ENCODE results near the gene SLAMF7. TPM values are rescaled to one million over a fixed set of nuclear protein-coding genes. Genes with fewer than 3 reads are reported as not detected.
"Not testable (repeated sequence)": the region's sequence is repeated elsewhere in the genome, so short reads cannot be mapped to it uniquely, and the experiment has no call there.

SLAMF7 gene
- 100 to 1,000 TPM; 316 to 379 (median 359) TPM for polyA plus RNA-seq

- peaks cover 80 to 92% of the 10 kb centered on the region in 2 donors for H3K4me1 Mint-ChIP-seq
- peaks cover 8 to 41% (median 32%) of the 10 kb centered on the region in 6 donors for H3K9me3 Mint-ChIP-seq
- H3K36me3 Mint-ChIP-seq, result peaks cover 24 to 45% (median 33%) of the 10 kb centered on the region in 3 donors
- peak within 1 kb of the TSS; percentile 93 to 100 (median 94) for H3K27ac Mint-ChIP-seq
- DNase-seq, result peak; percentile 70 to 72 (median 71)
- H3K4me3 Mint-ChIP-seq, result peak within 1 kb of the TSS; percentile 88 to 97 (median 90)
- peaks cover 11 to 29% (median 18%) of the 10 kb centered on the region in 3 donors for H3K27me3 Mint-ChIP-seq (ENCODE audit: low read depth in 3 of 3)
Observed at GRCh38 chr1:160739098-160739511, at the start of gene SLAMF7. TSS of gene SLAMF7 (plus strand) at chr1:160739247. CDS start at chr1:160739302, 55 bp downstream.

- not testable (repeated sequence) for H3K27me3 Mint-ChIP-seq (ENCODE audit: low read depth in 3 of 3); H3K36me3 Mint-ChIP-seq; H3K9me3 Mint-ChIP-seq; DNase-seq
- H3K4me3 Mint-ChIP-seq, result peak overlapping the region in 3 of 5 donors; percentile 19 to 33 (median 20)
- H3K27ac Mint-ChIP-seq, result peak overlapping the region; percentile 64 to 92 (median 72)
- peaks cover 76 to 87% of the 10 kb centered on the region in 2 donors for H3K4me1 Mint-ChIP-seq
Observed at GRCh38 chr1:160692390-160692789, 46.7 kb upstream of the SLAMF7 start.

- Mint-ChIP-seq H3K9me3 (no peaks in the 10 kb centered on the region), H3K4me3 (peak overlapping the region; percentile 3 to 82 (median 46)), H3K36me3 (peaks cover 11 to 31% (median 18%) of the 10 kb centered on the region in 3 donors), H3K4me1 (peaks cover 0 to 5% of the 10 kb centered on the region in 2 donors), H3K27me3 (ENCODE audit: low read depth in 3 of 3) (peaks cover 0 to 3% (median 2%) of the 10 kb centered on the region in 3 donors), H3K27ac (peak overlapping the region in 4 of 6 donors; percentile 76 to 90 (median 89))
- DNase-seq, result no peak
Observed at GRCh38 chr1:160702100-160702499, 36.9 kb upstream of the SLAMF7 start.

GRCh38 chr1:160704250-160704649, 34.8 kb upstream of the SLAMF7 start:
- H3K36me3 Mint-ChIP-seq, result peaks cover 11 to 31% (median 18%) of the 10 kb centered on the region in 3 donors
- peaks cover 0 to 3% (median 2%) of the 10 kb centered on the region in 3 donors for H3K27me3 Mint-ChIP-seq (ENCODE audit: low read depth in 3 of 3)
- H3K4me1 Mint-ChIP-seq, result no peaks in the 10 kb centered on the region
- peak overlapping the region in 3 of 5 donors; percentile 52 to 82 (median 79) for H3K4me3 Mint-ChIP-seq
- no peak for DNase-seq
- H3K9me3 Mint-ChIP-seq, result no peaks in the 10 kb centered on the region
- H3K27ac Mint-ChIP-seq, result peak overlapping the region in 2 of 6 donors; percentile 89 to 91

- not testable (repeated sequence) for H3K4me1 Mint-ChIP-seq; H3K9me3 Mint-ChIP-seq; DNase-seq; H3K27me3 Mint-ChIP-seq (ENCODE audit: low read depth in 3 of 3)
- Mint-ChIP-seq H3K4me3 (peak overlapping the region in 2 of 5 donors; percentile 79 to 82), H3K36me3 (peaks cover 11 to 31% (median 18%) of the 10 kb centered on the region in 3 donors), H3K27ac (peak overlapping the region in 1 of 6 donors; percentile 91)
Observed at GRCh38 chr1:160705212-160705621, 33.8 kb upstream of the SLAMF7 start.

GRCh38 chr1:160705742-160706141, 33.3 kb upstream of the SLAMF7 start:
- peak overlapping the region in 1 of 6 donors; percentile 91 for H3K27ac Mint-ChIP-seq
- DNase-seq, result no peak
- H3K27me3 Mint-ChIP-seq (ENCODE audit: low read depth in 3 of 3), result peaks cover 0 to 3% (median 2%) of the 10 kb centered on the region in 3 donors
- H3K9me3 Mint-ChIP-seq, result no peaks in the 10 kb centered on the region
- H3K36me3 Mint-ChIP-seq, result peaks cover 11 to 31% (median 18%) of the 10 kb centered on the region in 3 donors
- no peaks in the 10 kb centered on the region for H3K4me1 Mint-ChIP-seq
- peak overlapping the region in 2 of 5 donors; percentile 79 to 82 for H3K4me3 Mint-ChIP-seq

GRCh38 chr1:160706526-160707235, 32.4 kb upstream of the SLAMF7 start:
- peaks cover 2 to 4% of the 10 kb centered on the region in 2 donors for H3K4me1 Mint-ChIP-seq
- peaks cover 2 to 5% (median 3%) of the 10 kb centered on the region in 3 donors for H3K27me3 Mint-ChIP-seq (ENCODE audit: low read depth in 3 of 3)
- H3K4me3 Mint-ChIP-seq, result no peak overlapping the region
- H3K27ac Mint-ChIP-seq, result no peak overlapping the region
- no peak for DNase-seq
- H3K36me3 Mint-ChIP-seq, result peaks cover 11 to 31% (median 18%) of the 10 kb centered on the region in 3 donors
- H3K9me3 Mint-ChIP-seq, result no peaks in the 10 kb centered on the region

- peak; percentile 44 to 54 (median 50) for DNase-seq
- Mint-ChIP-seq H3K4me1 (peaks cover 10 to 12% of the 10 kb centered on the region in 2 donors), H3K9me3 (no peaks in the 10 kb centered on the region), H3K27me3 (ENCODE audit: low read depth in 3 of 3) (peaks cover 2 to 8% (median 4%) of the 10 kb centered on the region in 3 donors), H3K36me3 (peaks cover 8 to 25% (median 15%) of the 10 kb centered on the region in 3 donors), H3K27ac (no peak overlapping the region), H3K4me3 (no peak overlapping the region)
Observed at GRCh38 chr1:160707236-160708064, 31.6 kb upstream of the SLAMF7 start.

GRCh38 chr1:160708118-160708517, 30.9 kb upstream of the SLAMF7 start:
- H3K27ac Mint-ChIP-seq, result no peak overlapping the region
- peaks cover 8 to 24% (median 13%) of the 10 kb centered on the region in 3 donors for H3K36me3 Mint-ChIP-seq
- peaks cover 16 to 19% of the 10 kb centered on the region in 2 donors for H3K4me1 Mint-ChIP-seq
- peaks cover 2 to 10% (median 4%) of the 10 kb centered on the region in 3 donors for H3K27me3 Mint-ChIP-seq (ENCODE audit: low read depth in 3 of 3)
- peak in 1 of 3 donors; percentile 34 for DNase-seq
- no peaks in the 10 kb centered on the region for H3K9me3 Mint-ChIP-seq
- no peak overlapping the region for H3K4me3 Mint-ChIP-seq

- no peaks in the 10 kb centered on the region for H3K9me3 Mint-ChIP-seq
- H3K4me3 Mint-ChIP-seq, result no peak overlapping the region
- DNase-seq, result peak in 2 of 3 donors; percentile 38 to 54
- peaks cover 2 to 17% (median 7%) of the 10 kb centered on the region in 3 donors for H3K36me3 Mint-ChIP-seq
- H3K27me3 Mint-ChIP-seq (ENCODE audit: low read depth in 3 of 3), result peaks cover 0 to 10% (median 4%) of the 10 kb centered on the region in 3 donors
- H3K27ac Mint-ChIP-seq, result no peak overlapping the region
- peaks cover 22 to 23% of the 10 kb centered on the region in 2 donors for H3K4me1 Mint-ChIP-seq
Observed at GRCh38 chr1:160708801-160709200, 30.2 kb upstream of the SLAMF7 start.

- no peak for DNase-seq
- no peak overlapping the region for H3K27ac Mint-ChIP-seq
- no peak overlapping the region for H3K4me3 Mint-ChIP-seq
- peaks cover 23 to 30% of the 10 kb centered on the region in 2 donors for H3K4me1 Mint-ChIP-seq
- no peaks in the 10 kb centered on the region for H3K9me3 Mint-ChIP-seq
- H3K36me3 Mint-ChIP-seq, result peaks cover 0 to 11% (median 4%) of the 10 kb centered on the region in 3 donors
- H3K27me3 Mint-ChIP-seq (ENCODE audit: low read depth in 3 of 3), result peaks cover 0 to 10% (median 4%) of the 10 kb centered on the region in 3 donors
Observed at GRCh38 chr1:160709715-160710114, 29.3 kb upstream of the SLAMF7 start.

GRCh38 chr1:160710517-160711252, 28.4 kb upstream of the SLAMF7 start:
- H3K9me3 Mint-ChIP-seq, result no peaks in the 10 kb centered on the region
- H3K27ac Mint-ChIP-seq, result no peak overlapping the region

GRCh38 chr1:160711276-160711601, 27.8 kb upstream of the SLAMF7 start:
- H3K27ac Mint-ChIP-seq, result no peak overlapping the region

More at GRCh38 chr1:160710517-160711252, 28.4 kb upstream of the SLAMF7 start:
- peaks cover 23 to 34% of the 10 kb centered on the region in 2 donors for H3K4me1 Mint-ChIP-seq
- peaks cover 0 to 10% (median 4%) of the 10 kb centered on the region in 3 donors for H3K27me3 Mint-ChIP-seq (ENCODE audit: low read depth in 3 of 3)
- DNase-seq, result no peak
- H3K4me3 Mint-ChIP-seq, result no peak overlapping the region
- H3K36me3 Mint-ChIP-seq, result peaks cover 0 to 5% (median 3%) of the 10 kb centered on the region in 3 donors

More at GRCh38 chr1:160711276-160711601, 27.8 kb upstream of the SLAMF7 start:
- H3K36me3 Mint-ChIP-seq, result peaks cover 0 to 2% (median 0%) of the 10 kb centered on the region in 3 donors
- no peak for DNase-seq
- H3K9me3 Mint-ChIP-seq, result no peaks in the 10 kb centered on the region
- H3K4me1 Mint-ChIP-seq, result peaks cover 23 to 34% of the 10 kb centered on the region in 2 donors
- H3K4me3 Mint-ChIP-seq, result no peak overlapping the region
- H3K27me3 Mint-ChIP-seq (ENCODE audit: low read depth in 3 of 3), result peaks cover 0 to 10% (median 4%) of the 10 kb centered on the region in 3 donors

Measured in immature natural killer cell (primary cell).